Hepatocyte (in vitro differentiated cells): Measurements from ENCODE around the gene GNB2.
A peak's percentile ranks its signal among the peaks of the same experiment; 100 is the strongest.

Source experiments
- CTCF ChIP-seq: fragments of 200-600 bp; sonication (generic); IDR thresholded peaks from 2 replicates; pipeline ENCODE4 v1.5.1; 2016; ENCODE audit warnings: antibody characterized with exemption, mild to moderate bottlenecking; ENCODE audit not compliant: poor library complexity
- EZH2 ChIP-seq: fragments of 200-600 bp; sonication (generic); IDR thresholded peaks from 2 replicates; pipeline ENCODE4 v1.6.1; 2016; ENCODE audit warnings: antibody characterized with exemption, mild to moderate bottlenecking, borderline replicate concordance

- TF ChIP-seq CTCF, result no peak
- TF ChIP-seq EZH2, result peak; percentile 64
Observed at GRCh38 chr7:100720671-100721504, 47.3 kb downstream of the GNB2 start.
